ENCODE measurements around the gene CARD11.

DNA sequence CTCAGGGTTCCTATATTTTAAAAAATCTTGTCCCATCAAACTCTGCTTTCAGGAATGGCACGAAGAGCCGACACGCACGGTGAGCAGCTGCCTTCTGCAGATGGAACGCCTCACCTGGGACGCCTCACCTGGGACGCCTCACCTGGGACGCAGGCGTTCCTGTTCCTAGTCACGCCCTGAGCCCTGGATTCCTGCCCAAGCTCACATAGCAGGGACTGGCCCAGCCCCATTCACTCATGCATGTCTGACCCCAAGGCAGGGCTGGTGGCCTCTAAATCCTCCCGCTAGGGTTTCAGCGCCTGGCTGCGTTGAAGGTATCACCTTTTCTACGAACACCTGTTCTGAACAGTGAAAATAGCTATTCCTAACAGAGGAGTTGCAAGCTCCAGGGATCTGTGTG lies 49.8 kb downstream of the CARD11 start:
- TF ChIP-seq, protein P1, sequence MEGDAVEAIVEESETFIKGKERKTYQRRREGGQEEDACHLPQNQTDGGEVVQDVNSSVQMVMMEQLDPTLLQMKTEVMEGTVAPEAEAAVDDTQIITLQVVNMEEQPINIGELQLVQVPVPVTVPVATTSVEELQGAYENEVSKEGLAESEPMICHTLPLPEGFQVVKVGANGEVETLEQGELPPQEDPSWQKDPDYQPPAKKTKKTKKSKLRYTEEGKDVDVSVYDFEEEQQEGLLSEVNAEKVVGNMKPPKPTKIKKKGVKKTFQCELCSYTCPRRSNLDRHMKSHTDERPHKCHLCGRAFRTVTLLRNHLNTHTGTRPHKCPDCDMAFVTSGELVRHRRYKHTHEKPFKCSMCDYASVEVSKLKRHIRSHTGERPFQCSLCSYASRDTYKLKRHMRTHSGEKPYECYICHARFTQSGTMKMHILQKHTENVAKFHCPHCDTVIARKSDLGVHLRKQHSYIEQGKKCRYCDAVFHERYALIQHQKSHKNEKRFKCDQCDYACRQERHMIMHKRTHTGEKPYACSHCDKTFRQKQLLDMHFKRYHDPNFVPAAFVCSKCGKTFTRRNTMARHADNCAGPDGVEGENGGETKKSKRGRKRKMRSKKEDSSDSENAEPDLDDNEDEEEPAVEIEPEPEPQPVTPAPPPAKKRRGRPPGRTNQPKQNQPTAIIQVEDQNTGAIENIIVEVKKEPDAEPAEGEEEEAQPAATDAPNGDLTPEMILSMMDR (IDR thresholded peaks at IDR 0.05 in 8 of 11, conservative IDR thresholded peaks at IDR 0.05 in 3 of 11), result no peak
- no peak for TF ChIP-seq POLR2A (IDR thresholded peaks at IDR 0.05)

All from spleen (tissue), 7 donors.